Uterus (tissue), 4 donors: ENCODE results near the gene CAVIN1. TPM values are rescaled to one million over a fixed set of nuclear protein-coding genes. Genes with fewer than 3 reads are reported as not detected.
A peak's percentile ranks its signal among the peaks of the same experiment; 100 is the strongest.

ENCODE experiments used
- DNase-seq, 2 donors: peaks; one replicate each; pipeline ENCODE4 v3.0.0-alpha.2; 2019 to 2020
- H3K27ac ChIP-seq, 2 donors: fragments of 200-600 bp; sonication (generic); 1 replicate in 1 of 2; 2 replicates in 1 of 2; pipeline ENCODE4 v1.5.1; 2016 to 2018
- H3K27me3 ChIP-seq, 2 donors: fragments of 200-600 bp; sonication (generic); one replicate each; pipeline ENCODE4 v1.5.1; 2018 to 2019; ENCODE audit warnings: control low read depth in 1 of 2
- H3K36me3 ChIP-seq, 2 donors: fragments of 200-600 bp; sonication (generic); one replicate each; pipeline ENCODE4 v1.5.1; 2019; ENCODE audit warnings: control low read depth in 1 of 2
- H3K4me1 ChIP-seq, 2 donors: fragments of 200-600 bp; sonication (generic); one replicate each; pipeline ENCODE4 v1.5.1; 2018 to 2019; ENCODE audit warnings: control low read depth in 1 of 2
- H3K4me3 ChIP-seq, 2 donors: fragments of 200-600 bp; sonication (generic); 1 replicate in 1 of 2; 2 replicates in 1 of 2; pipeline ENCODE4 v1.5.1; 2018 to 2019; ENCODE audit warnings: mild to moderate bottlenecking in 1 of 2
- H3K9me3 ChIP-seq, 2 donors: fragments of 200-600 bp; sonication (generic); one replicate each; pipeline ENCODE4 v1.5.1; 2019; ENCODE audit warnings: control low read depth in 1 of 2
- POLR2A ChIP-seq, 2 donors: fragments of 450-650 bp; IDR thresholded peaks; one replicate each; pipeline ENCODE4 v1.6.1; 2016; ENCODE audit warnings: antibody characterized with exemption in 2 of 2, mild to moderate bottlenecking in 1 of 2, moderate library complexity in 1 of 2
- intact Hi-C: fragments of 100-400 bp; cut with DNase I; formaldehyde crosslinking; loops from one replicate; pipeline ENCODE4 v1.15.1; 2023; ENCODE audit warnings: low total_unique reads
- total RNA-seq, 4 donors: library from RNA; depleted of rRNA in 3 of 4; stranded (reverse); fragments of >200 nt in 3 of 4; gene quantifications; one replicate each; pipeline versions ENCODE4 v1.1.0 to v1.2.4, GENCODE V29; 2014 to 2023
- TF ChIP-seq, protein P1 (sequence below), 4 experiments: fragments of 200-600 bp in 2 of 4; fragments of 450-650 bp in 2 of 4; sonication (generic) in 2 of 4; IDR thresholded peaks; one replicate each; pipeline ENCODE4 v1.5.1; 2016 to 2019; ENCODE audit warnings: antibody characterized with exemption in 4 of 4, mild to moderate bottlenecking in 2 of 4, moderate library complexity in 1 of 4
- donor health status: DM: yes; HTN: yes; CAD: no.

The CAVIN1 gene
- total RNA-seq, 4 donors from 2014 or later: 204 to 520 (median 372) TPM

- peaks cover 0 to 8% of the 10 kb centered on the region in 2 donors for H3K4me1 ChIP-seq
- intact Hi-C loops: no loop called here
- H3K27ac ChIP-seq: peak overlapping the region; percentile 89 to 98
- peak overlapping the region; percentile 37 to 100 for H3K4me3 ChIP-seq
- no peaks in the 10 kb centered on the region for H3K9me3 ChIP-seq
- TF ChIP-seq, protein P1, sequence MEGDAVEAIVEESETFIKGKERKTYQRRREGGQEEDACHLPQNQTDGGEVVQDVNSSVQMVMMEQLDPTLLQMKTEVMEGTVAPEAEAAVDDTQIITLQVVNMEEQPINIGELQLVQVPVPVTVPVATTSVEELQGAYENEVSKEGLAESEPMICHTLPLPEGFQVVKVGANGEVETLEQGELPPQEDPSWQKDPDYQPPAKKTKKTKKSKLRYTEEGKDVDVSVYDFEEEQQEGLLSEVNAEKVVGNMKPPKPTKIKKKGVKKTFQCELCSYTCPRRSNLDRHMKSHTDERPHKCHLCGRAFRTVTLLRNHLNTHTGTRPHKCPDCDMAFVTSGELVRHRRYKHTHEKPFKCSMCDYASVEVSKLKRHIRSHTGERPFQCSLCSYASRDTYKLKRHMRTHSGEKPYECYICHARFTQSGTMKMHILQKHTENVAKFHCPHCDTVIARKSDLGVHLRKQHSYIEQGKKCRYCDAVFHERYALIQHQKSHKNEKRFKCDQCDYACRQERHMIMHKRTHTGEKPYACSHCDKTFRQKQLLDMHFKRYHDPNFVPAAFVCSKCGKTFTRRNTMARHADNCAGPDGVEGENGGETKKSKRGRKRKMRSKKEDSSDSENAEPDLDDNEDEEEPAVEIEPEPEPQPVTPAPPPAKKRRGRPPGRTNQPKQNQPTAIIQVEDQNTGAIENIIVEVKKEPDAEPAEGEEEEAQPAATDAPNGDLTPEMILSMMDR (IDR thresholded peaks at IDR 0.05): no peak
- TF ChIP-seq POLR2A (IDR thresholded peaks at IDR 0.05): no peak
- DNase-seq: no peak
- no peaks in the 10 kb centered on the region for H3K36me3 ChIP-seq
- H3K27me3 ChIP-seq: no peaks in the 10 kb centered on the region
Measured at GRCh38 chr17:42389135-42389417, 34.0 kb downstream of the CAVIN1 start.

DNA sequence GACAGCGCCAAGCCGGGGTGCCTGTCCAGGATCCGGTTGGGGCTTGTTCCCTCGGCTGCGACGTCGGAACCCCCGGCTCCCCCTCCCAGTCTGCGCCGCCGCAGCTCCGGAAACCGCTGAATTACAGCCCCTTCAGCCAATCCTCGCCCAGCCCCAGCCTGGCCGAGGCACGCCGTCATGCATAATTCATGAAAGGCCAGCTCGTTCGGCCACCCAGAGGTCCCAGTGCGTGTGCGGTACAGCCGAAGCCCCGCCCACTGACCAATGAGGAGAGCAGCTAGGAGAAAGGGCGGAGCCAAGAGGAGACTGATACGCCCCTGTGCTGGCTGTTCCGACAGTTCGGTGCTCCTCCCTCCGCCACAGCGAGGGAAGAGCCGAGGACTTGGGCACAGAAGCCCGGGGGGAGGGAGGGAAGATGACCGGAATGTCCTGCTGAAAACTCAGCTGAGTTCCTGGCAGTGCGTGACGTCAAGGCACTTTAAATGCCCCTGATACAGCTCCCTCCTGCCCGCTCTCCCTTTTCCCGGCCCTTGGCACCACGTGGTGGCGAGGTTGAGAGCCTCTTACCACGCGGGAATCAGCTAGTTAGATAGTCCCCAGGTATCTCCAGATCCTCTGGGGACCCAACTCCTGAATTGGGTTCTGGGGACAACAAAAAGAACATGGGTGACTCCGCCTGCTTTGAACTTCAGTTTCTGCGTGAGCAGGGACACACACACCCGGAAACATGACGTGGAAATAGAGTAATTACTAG is 34.5 kb downstream of the CAVIN1 start, which contains the start of gene STAT3:
Gene STAT3 (minus strand): TSS at position 62 of the 754 bp plus-strand sequence. CDS start 39,926 bp downstream, outside the sequence.
- intact Hi-C loops: no loop called here
- TF ChIP-seq, protein P1 (IDR thresholded peaks at IDR 0.05): peak in 2 of 4 experiments; percentile 21 to 38
- TF ChIP-seq POLR2A (IDR thresholded peaks at IDR 0.05): peak; percentile 93 to 97
- peaks cover 0 to 8% of the 10 kb centered on the region in 2 donors for H3K4me1 ChIP-seq

GRCh38 chr17:42387661-42388380 is 35.2 kb downstream of the CAVIN1 start:
- intact Hi-C loops: no loop called here
- Histone ChIP-seq H3K4me1 (peaks cover 0 to 8% of the 10 kb centered on the region in 2 donors), H3K4me3 (peak overlapping the region; percentile 94 to 100), H3K36me3 (no peaks in the 10 kb centered on the region), H3K27ac (peak overlapping the region; percentile 99), H3K27me3 (no peaks in the 10 kb centered on the region), H3K9me3 (no peaks in the 10 kb centered on the region)
- peak in 1 of 2 donors; percentile 23 for TF ChIP-seq POLR2A (IDR thresholded peaks at IDR 0.05)
- TF ChIP-seq, protein P1 (IDR thresholded peaks at IDR 0.05): no peak
- peak; percentile 49 to 55 for DNase-seq

More for the DNA sequence above, 34.5 kb downstream of the CAVIN1 start, which contains the start of gene STAT3:
- Histone ChIP-seq H3K36me3 (no peaks in the 10 kb centered on the region), H3K9me3 (no peaks in the 10 kb centered on the region), H3K27ac (peak within 1 kb of the TSS; percentile 99), H3K27me3 (no peaks in the 10 kb centered on the region), H3K4me3 (peak within 1 kb of the TSS; percentile 94 to 100)
- peak; percentile 100 for DNase-seq

- intact Hi-C loops: no loop called here
- peak; percentile 14 to 45 for DNase-seq
- peaks cover 0 to 8% of the 10 kb centered on the region in 2 donors for H3K4me1 ChIP-seq
- H3K27ac ChIP-seq: peak overlapping the region; percentile 99
- no peaks in the 10 kb centered on the region for H3K36me3 ChIP-seq
- no peaks in the 10 kb centered on the region for H3K9me3 ChIP-seq
- peak overlapping the region; percentile 94 to 100 for H3K4me3 ChIP-seq
- no peaks in the 10 kb centered on the region for H3K27me3 ChIP-seq
- TF ChIP-seq, protein P1 (IDR thresholded peaks at IDR 0.05): no peak
- no peak for TF ChIP-seq POLR2A (IDR thresholded peaks at IDR 0.05)
Measured at GRCh38 chr17:42386777-42387657, 36.0 kb downstream of the CAVIN1 start.
